ENCODE results near the gene RASSF6. TPM values are rescaled to one million over a fixed set of nuclear protein-coding genes. Genes with fewer than 3 reads are reported as not detected.

Gene RASSF6
- total RNA-seq, 3 donors from 2014 or later, result 15.1 to 41.1 (median 27.1) TPM

- Histone ChIP-seq H3K36me3 (ENCODE audit: low read depth) (no peaks in the 10 kb centered on the region), H3K4me1 (ENCODE audit: low read depth) (no peaks in the 10 kb centered on the region), H3K9me3 (no peaks in the 10 kb centered on the region), H3K4me3 (no peak overlapping the region)
- DNase-seq, result no peak
- no peak for TF ChIP-seq CTCF (IDR thresholded peaks at IDR 0.05)
- intact Hi-C loops (cut with DNase I, micrococcal nuclease), result no loop called here
- ATAC-seq, result no peak
These were observed 890 bp downstream of the RASSF6 start for GRCh38 chr4:73619346-73619745.

- H3K9me3 ChIP-seq, result no peaks in the 10 kb centered on the region
- no peaks in the 10 kb centered on the region for H3K4me1 ChIP-seq (ENCODE audit: low read depth)
- no peaks in the 10 kb centered on the region for H3K36me3 ChIP-seq (ENCODE audit: low read depth)
- H3K4me3 ChIP-seq, result no peak overlapping the region
- ATAC-seq (no peak), DNase-seq (no peak)
- TF ChIP-seq CTCF (IDR thresholded peaks at IDR 0.05), result no peak
- intact Hi-C loops (cut with DNase I, micrococcal nuclease), result no loop called here
These were observed 3.0 kb downstream of the RASSF6 start for GRCh38 chr4:73617256-73617655.

GRCh38 chr4:73615613-73616012 is 4.6 kb downstream of the RASSF6 start:
- Histone ChIP-seq H3K4me1 (ENCODE audit: low read depth) (no peaks in the 10 kb centered on the region), H3K4me3 (no peak overlapping the region), H3K9me3 (no peaks in the 10 kb centered on the region), H3K36me3 (ENCODE audit: low read depth) (no peaks in the 10 kb centered on the region)
- DNase-seq (no peak), ATAC-seq (no peak)
- no peak for TF ChIP-seq CTCF (IDR thresholded peaks at IDR 0.05)
- intact Hi-C loops (cut with DNase I, micrococcal nuclease), result no loop called here

- ATAC-seq, result no peak
- Histone ChIP-seq H3K9me3 (no peaks in the 10 kb centered on the region), H3K4me3 (no peak overlapping the region), H3K4me1 (ENCODE audit: low read depth) (peaks cover 7% of the 10 kb centered on the region), H3K36me3 (ENCODE audit: low read depth) (no peaks in the 10 kb centered on the region)
- intact Hi-C loops (cut with DNase I, micrococcal nuclease), result no loop called here
- DNase-seq, result no peak
- no peak for TF ChIP-seq CTCF (IDR thresholded peaks at IDR 0.05)
These were observed 5.8 kb downstream of the RASSF6 start for GRCh38 chr4:73614311-73614867.

GRCh38 chr4:73613130-73613529 is 7.1 kb downstream of the RASSF6 start:
- Histone ChIP-seq H3K36me3 (ENCODE audit: low read depth) (no peaks in the 10 kb centered on the region), H3K4me1 (ENCODE audit: low read depth) (peaks cover 18% of the 10 kb centered on the region), H3K4me3 (no peak overlapping the region), H3K9me3 (no peaks in the 10 kb centered on the region)
- no peak for TF ChIP-seq CTCF (IDR thresholded peaks at IDR 0.05)
- intact Hi-C loops (cut with DNase I, micrococcal nuclease), result no loop called here
- DNase-seq (peak in 1 of 3 donors; percentile 68), ATAC-seq (peak; percentile 96)

GRCh38 chr4:73612032-73612431 is 8.2 kb downstream of the RASSF6 start:
- no peak overlapping the region for H3K4me3 ChIP-seq
- H3K9me3 ChIP-seq, result no peaks in the 10 kb centered on the region
- intact Hi-C loops (cut with DNase I, micrococcal nuclease), result no loop called here
- ATAC-seq (no peak), DNase-seq (no peak)
- no peaks in the 10 kb centered on the region for H3K36me3 ChIP-seq (ENCODE audit: low read depth)
- H3K4me1 ChIP-seq (ENCODE audit: low read depth), result peaks cover 27% of the 10 kb centered on the region
- no peak for TF ChIP-seq CTCF (IDR thresholded peaks at IDR 0.05)
